Urinary bladder (tissue), 4 donors: ENCODE measurements around the gene SSH2. TPM values are rescaled to one million over a fixed set of nuclear protein-coding genes. Genes with fewer than 3 reads are reported as not detected.

ENCODE experiments used
- DNase-seq: peaks from one replicate; pipeline ENCODE4 v3.0.0-alpha.2; 2015; ENCODE audit errors: extremely low spot score
- H3K27ac ChIP-seq: one replicate; pipeline ENCODE4 v1.5.1; 2013; ENCODE audit warnings: low read depth, mild to moderate bottlenecking, moderate library complexity
- H3K36me3 ChIP-seq: one replicate; pipeline ENCODE4 v1.6.1; 2013; ENCODE audit warnings: mild to moderate bottlenecking, moderate library complexity; ENCODE audit not compliant: insufficient read depth
- H3K4me1 ChIP-seq: one replicate; pipeline ENCODE4 v1.6.1; 2013; ENCODE audit warnings: mild to moderate bottlenecking, moderate library complexity; ENCODE audit not compliant: insufficient read depth
- H3K4me3 ChIP-seq: one replicate; pipeline ENCODE4 v1.5.1; 2013; ENCODE audit warnings: low read depth, low read length
- WGBS: extraction: QIAGEN DNeasy Blood & Tissue Kit; methylation state at CpG from one replicate; pipeline ENCODE4 v1.1.7; 2013; 5-methylcytosine and 5-hydroxymethylcytosine counted together
- polyA plus RNA-seq: library from polyadenylated mRNA; stranded (reverse); fragments of 200-250 nt; gene quantifications from one replicate; pipeline ENCODE4 v1.2.3, GENCODE V29; 2013
- total RNA-seq: library from RNA; depleted of rRNA; stranded (reverse); fragments of >200 nt; gene quantifications from one replicate; pipeline ENCODE4 v1.2.3, GENCODE V29; 2014
- donor health status: healthy with polysubstance abuse.
- donor health status: healthy.

The SSH2 gene
- total and polyA plus RNA-seq, 2 donors, result 11.9 to 18.0 TPM

- Histone ChIP-seq H3K36me3 (no peaks in the 10 kb centered on the region), H3K4me1 (no peaks in the 10 kb centered on the region), H3K27ac (no peak overlapping the region), H3K4me3 (no peak overlapping the region)
- DNase-seq, result no peak
- 72% methylated on average over 8 of the region's 8 CpGs for WGBS
Observed at GRCh38 chr17:29585080-29585751, 344.8 kb downstream of the SSH2 start.

- Histone ChIP-seq H3K36me3 (no peaks in the 10 kb centered on the region), H3K4me1 (no peaks in the 10 kb centered on the region), H3K27ac (no peak overlapping the region), H3K4me3 (no peak overlapping the region)
- 74% methylated on average over 12 of the region's 12 CpGs for WGBS
- DNase-seq, result no peak
Observed at GRCh38 chr17:29584452-29585079, 345.5 kb downstream of the SSH2 start.

- H3K27ac ChIP-seq, result no peak overlapping the region
- no peak for DNase-seq
- 88% methylated on average over 16 of the region's 16 CpGs for WGBS
- no peak overlapping the region for H3K4me3 ChIP-seq
- H3K36me3 ChIP-seq, result no peaks in the 10 kb centered on the region
- no peaks in the 10 kb centered on the region for H3K4me1 ChIP-seq
Observed at GRCh38 chr17:29583324-29584248, 346.4 kb downstream of the SSH2 start.

- Histone ChIP-seq H3K27ac (no peak overlapping the region), H3K4me1 (no peaks in the 10 kb centered on the region), H3K36me3 (no peaks in the 10 kb centered on the region), H3K4me3 (no peak overlapping the region)
- 94% methylated on average over 13 of the region's 13 CpGs for WGBS
- no peak for DNase-seq
Observed at GRCh38 chr17:29582772-29583171, 347.3 kb downstream of the SSH2 start.

- H3K36me3 ChIP-seq, result no peaks in the 10 kb centered on the region
- H3K4me3 ChIP-seq, result no peak overlapping the region
- H3K4me1 ChIP-seq, result no peaks in the 10 kb centered on the region
- 80% methylated on average over 10 of the region's 10 CpGs for whole genome bisulfite sequencing
- no peak overlapping the region for H3K27ac ChIP-seq
- no peak for DNase-seq
Observed at GRCh38 chr17:29582254-29582765, 347.7 kb downstream of the SSH2 start.

- Histone ChIP-seq H3K4me1 (no peaks in the 10 kb centered on the region), H3K4me3 (no peak overlapping the region), H3K27ac (no peak overlapping the region), H3K36me3 (no peaks in the 10 kb centered on the region)
- WGBS, result 84% methylated on average over 20 of the region's 20 CpGs
- DNase-seq, result no peak
Observed at GRCh38 chr17:29581583-29582253, 348.3 kb downstream of the SSH2 start.

- 62% methylated on average over 15 of the region's 15 CpGs for WGBS
- Histone ChIP-seq H3K36me3 (peaks cover 4% of the 10 kb centered on the region), H3K4me1 (no peaks in the 10 kb centered on the region), H3K27ac (no peak overlapping the region), H3K4me3 (no peak overlapping the region)
- no peak for DNase-seq
Observed at GRCh38 chr17:29579866-29580771, 349.9 kb downstream of the SSH2 start.

- Histone ChIP-seq H3K27ac (no peak overlapping the region), H3K4me1 (no peaks in the 10 kb centered on the region), H3K4me3 (no peak overlapping the region), H3K36me3 (peaks cover 4% of the 10 kb centered on the region)
- 93% methylated on average over 14 of the region's 14 CpGs for WGBS
- no peak for DNase-seq
Observed at GRCh38 chr17:29578626-29579485, 351.2 kb downstream of the SSH2 start.

GRCh38 chr17:29577385-29578211 lies 352.4 kb downstream of the SSH2 start:
- DNase-seq, result no peak

GRCh38 chr17:29577001-29577370 lies 353.0 kb downstream of the SSH2 start:
- H3K36me3 ChIP-seq, result peaks cover 4% of the 10 kb centered on the region
- 97% methylated on average over 9 of the region's 9 CpGs for WGBS
- no peak overlapping the region for H3K27ac ChIP-seq
- H3K4me3 ChIP-seq, result no peak overlapping the region
- no peaks in the 10 kb centered on the region for H3K4me1 ChIP-seq
- DNase-seq, result no peak

More at GRCh38 chr17:29577385-29578211, 352.4 kb downstream of the SSH2 start:
- 68% methylated on average over 22 of the region's 22 CpGs for WGBS
- H3K4me3 ChIP-seq, result no peak overlapping the region
- no peak overlapping the region for H3K27ac ChIP-seq
- no peaks in the 10 kb centered on the region for H3K4me1 ChIP-seq
- peaks cover 4% of the 10 kb centered on the region for H3K36me3 ChIP-seq
